ENCODE data around the gene DCBLD1. TPM values are rescaled to one million over a fixed set of nuclear protein-coding genes. Genes with fewer than 3 reads are reported as not detected.
A peak's percentile ranks its signal among the peaks of the same experiment; 100 is the strongest.

Gene DCBLD1
- total RNA-seq (2021) (9.6 to 11.2 TPM (median 10.6 TPM) in 3 replicates), Bru-seq, nascent RNA (percentile 62 among the genes with signal in this experiment)
- long read RNA-seq, experiment 1, transcript DCBLD1-202 (15 exons, 3,626 nt), result major isoform, 59 of 96 reads
- long read RNA-seq, experiment 1, partial matches to known transcripts, result 8 of 96 reads
- long read RNA-seq, experiment 1, other reads (novel, unspliced or antisense), result 28 of 96 reads
- long read RNA-seq, experiment 2, partial matches to known transcripts, result 2 of 6 reads
- long read RNA-seq, experiment 2, other reads (novel, unspliced or antisense), result 4 of 6 reads
- long read RNA-seq, experiment 3, partial matches to known transcripts, result 0 of 2 reads
- long read RNA-seq, experiment 3, other reads (novel, unspliced or antisense), result 1 of 2 reads

DNA sequence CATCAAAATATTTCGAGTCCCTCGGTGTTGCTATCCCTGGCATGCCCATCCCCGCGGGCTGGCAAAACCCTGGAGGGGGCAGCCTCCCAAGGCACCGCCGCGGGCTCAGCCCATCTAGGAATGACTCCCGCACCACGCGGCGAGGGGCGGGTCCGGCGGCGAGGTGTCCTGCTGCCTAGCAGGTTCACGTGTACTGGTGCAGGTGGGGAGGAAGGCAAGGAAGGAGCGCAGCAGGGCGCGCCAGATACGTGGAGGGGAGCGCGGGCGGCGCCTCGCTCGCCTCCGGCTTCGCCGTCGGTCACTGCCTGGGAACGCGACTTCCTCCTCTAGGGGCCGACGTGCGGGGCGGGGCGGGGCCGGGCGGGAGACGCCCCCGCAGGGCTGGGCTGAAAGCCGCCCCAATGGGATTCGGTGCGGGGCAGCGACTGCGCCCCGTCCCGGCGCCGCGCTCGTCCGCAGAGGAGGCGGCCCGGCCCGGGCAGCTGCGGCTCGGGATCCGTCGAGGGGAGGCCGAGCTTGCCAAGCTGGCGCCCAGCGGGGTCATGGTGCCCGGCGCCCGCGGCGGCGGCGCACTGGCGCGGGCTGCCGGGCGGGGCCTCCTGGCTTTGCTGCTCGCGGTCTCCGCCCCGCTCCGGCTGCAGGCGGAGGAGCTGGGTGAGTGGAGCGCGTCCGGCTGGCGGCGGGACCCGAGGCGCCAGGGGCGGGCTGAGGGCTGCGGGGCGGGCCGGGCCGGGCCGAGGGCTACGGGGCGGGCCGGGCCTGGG is at the start of gene DCBLD1:
DCBLD1 (plus strand) TSS at position 435 of the 764 bp plus-strand sequence; CDS start at position 543, 108 bp downstream.
- peaks cover 24% of the 10 kb centered on the region for H3K27me3 Mint-ChIP-seq (ENCODE audit: low read depth)
- H3K9me3 Mint-ChIP-seq, result peaks cover 12% of the 10 kb centered on the region
- DNase-seq (ENCODE audit: low spot score) (peak; percentile 78), ATAC-seq (peak; percentile 69)
- ChIA-PET CTCF (interaction anchor here (0.9 to 2.2 kb wide), 9 partner anchors 30 to 358 kb away, joined by 3 to 11 read pairs (median 4); no protein-coding TSS in a partner anchor), POLR2A (interaction anchor here (1.1 kb wide), 1 partner anchor 60 kb away, joined by 3 read pairs; no protein-coding TSS in a partner anchor)
- H3K27ac Mint-ChIP-seq, result peak within 1 kb of the TSS; percentile 74
- H3K4me3 Mint-ChIP-seq, result peak within 1 kb of the TSS; percentile 87
- H3K36me3 Mint-ChIP-seq, result peaks cover 12% of the 10 kb centered on the region
- peaks cover 48% of the 10 kb centered on the region for H3K4me1 Mint-ChIP-seq
- TF ChIP-seq ZNF219 (CRISPR knock-in tag; IDR thresholded peaks at IDR 0.05; ENCODE audit: borderline replicate concordance), result no peak
- TF ChIP-seq EMX1 (CRISPR knock-in tag; IDR thresholded peaks at IDR 0.05), result no peak
- no peak for TF ChIP-seq ZNF317 (CRISPR knock-in tag; IDR thresholded peaks at IDR 0.05; ENCODE audit: borderline replicate concordance, low read depth)
- no peak for TF ChIP-seq KAT7 (CRISPR knock-in tag; IDR thresholded peaks at IDR 0.05; ENCODE audit: borderline replicate concordance)
- no peak for TF ChIP-seq CBFB (CRISPR knock-in tag; IDR thresholded peaks at IDR 0.05; ENCODE audit: low read depth)
- TF ChIP-seq, protein P1, sequence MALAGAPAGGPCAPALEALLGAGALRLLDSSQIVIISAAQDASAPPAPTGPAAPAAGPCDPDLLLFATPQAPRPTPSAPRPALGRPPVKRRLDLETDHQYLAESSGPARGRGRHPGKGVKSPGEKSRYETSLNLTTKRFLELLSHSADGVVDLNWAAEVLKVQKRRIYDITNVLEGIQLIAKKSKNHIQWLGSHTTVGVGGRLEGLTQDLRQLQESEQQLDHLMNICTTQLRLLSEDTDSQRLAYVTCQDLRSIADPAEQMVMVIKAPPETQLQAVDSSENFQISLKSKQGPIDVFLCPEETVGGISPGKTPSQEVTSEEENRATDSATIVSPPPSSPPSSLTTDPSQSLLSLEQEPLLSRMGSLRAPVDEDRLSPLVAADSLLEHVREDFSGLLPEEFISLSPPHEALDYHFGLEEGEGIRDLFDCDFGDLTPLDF (CRISPR knock-in tag; IDR thresholded peaks at IDR 0.05), result no peak
- no peak for TF ChIP-seq OVOL2 (CRISPR knock-in tag; IDR thresholded peaks at IDR 0.05; ENCODE audit: borderline replicate concordance)
- TF ChIP-seq, protein P2, sequence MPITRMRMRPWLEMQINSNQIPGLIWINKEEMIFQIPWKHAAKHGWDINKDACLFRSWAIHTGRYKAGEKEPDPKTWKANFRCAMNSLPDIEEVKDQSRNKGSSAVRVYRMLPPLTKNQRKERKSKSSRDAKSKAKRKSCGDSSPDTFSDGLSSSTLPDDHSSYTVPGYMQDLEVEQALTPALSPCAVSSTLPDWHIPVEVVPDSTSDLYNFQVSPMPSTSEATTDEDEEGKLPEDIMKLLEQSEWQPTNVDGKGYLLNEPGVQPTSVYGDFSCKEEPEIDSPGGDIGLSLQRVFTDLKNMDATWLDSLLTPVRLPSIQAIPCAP (CRISPR knock-in tag; IDR thresholded peaks at IDR 0.05), result no peak
- TF ChIP-seq, protein P3, sequence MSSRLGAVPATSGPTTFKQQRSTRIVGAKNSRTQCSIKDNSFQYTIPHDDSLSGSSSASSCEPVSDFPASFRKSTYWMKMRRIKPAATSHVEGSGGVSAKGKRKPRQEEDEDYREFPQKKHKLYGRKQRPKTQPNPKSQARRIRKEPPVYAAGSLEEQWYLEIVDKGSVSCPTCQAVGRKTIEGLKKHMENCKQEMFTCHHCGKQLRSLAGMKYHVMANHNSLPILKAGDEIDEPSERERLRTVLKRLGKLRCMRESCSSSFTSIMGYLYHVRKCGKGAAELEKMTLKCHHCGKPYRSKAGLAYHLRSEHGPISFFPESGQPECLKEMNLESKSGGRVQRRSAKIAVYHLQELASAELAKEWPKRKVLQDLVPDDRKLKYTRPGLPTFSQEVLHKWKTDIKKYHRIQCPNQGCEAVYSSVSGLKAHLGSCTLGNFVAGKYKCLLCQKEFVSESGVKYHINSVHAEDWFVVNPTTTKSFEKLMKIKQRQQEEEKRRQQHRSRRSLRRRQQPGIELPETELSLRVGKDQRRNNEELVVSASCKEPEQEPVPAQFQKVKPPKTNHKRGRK (CRISPR knock-in tag; IDR thresholded peaks at IDR 0.05; ENCODE audit: borderline replicate concordance), result no peak
- no peak for TF ChIP-seq ZNF396 (CRISPR knock-in tag; IDR thresholded peaks at IDR 0.05; ENCODE audit: borderline replicate concordance)
- TF ChIP-seq, protein P4, sequence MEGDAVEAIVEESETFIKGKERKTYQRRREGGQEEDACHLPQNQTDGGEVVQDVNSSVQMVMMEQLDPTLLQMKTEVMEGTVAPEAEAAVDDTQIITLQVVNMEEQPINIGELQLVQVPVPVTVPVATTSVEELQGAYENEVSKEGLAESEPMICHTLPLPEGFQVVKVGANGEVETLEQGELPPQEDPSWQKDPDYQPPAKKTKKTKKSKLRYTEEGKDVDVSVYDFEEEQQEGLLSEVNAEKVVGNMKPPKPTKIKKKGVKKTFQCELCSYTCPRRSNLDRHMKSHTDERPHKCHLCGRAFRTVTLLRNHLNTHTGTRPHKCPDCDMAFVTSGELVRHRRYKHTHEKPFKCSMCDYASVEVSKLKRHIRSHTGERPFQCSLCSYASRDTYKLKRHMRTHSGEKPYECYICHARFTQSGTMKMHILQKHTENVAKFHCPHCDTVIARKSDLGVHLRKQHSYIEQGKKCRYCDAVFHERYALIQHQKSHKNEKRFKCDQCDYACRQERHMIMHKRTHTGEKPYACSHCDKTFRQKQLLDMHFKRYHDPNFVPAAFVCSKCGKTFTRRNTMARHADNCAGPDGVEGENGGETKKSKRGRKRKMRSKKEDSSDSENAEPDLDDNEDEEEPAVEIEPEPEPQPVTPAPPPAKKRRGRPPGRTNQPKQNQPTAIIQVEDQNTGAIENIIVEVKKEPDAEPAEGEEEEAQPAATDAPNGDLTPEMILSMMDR (IDR thresholded peaks at IDR 0.05), result no peak
- peak; percentile 72 for TF ChIP-seq SP1 (CRISPR knock-in tag; conservative IDR thresholded peaks at IDR 0.05)
- TF ChIP-seq, protein P5, sequence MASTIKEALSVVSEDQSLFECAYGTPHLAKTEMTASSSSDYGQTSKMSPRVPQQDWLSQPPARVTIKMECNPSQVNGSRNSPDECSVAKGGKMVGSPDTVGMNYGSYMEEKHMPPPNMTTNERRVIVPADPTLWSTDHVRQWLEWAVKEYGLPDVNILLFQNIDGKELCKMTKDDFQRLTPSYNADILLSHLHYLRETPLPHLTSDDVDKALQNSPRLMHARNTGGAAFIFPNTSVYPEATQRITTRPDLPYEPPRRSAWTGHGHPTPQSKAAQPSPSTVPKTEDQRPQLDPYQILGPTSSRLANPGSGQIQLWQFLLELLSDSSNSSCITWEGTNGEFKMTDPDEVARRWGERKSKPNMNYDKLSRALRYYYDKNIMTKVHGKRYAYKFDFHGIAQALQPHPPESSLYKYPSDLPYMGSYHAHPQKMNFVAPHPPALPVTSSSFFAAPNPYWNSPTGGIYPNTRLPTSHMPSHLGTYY (CRISPR knock-in tag; IDR thresholded peaks at IDR 0.05), result no peak
- TF ChIP-seq ESRRA (CRISPR knock-in tag; IDR thresholded peaks at IDR 0.05; ENCODE audit: borderline replicate concordance), result no peak
- TF ChIP-seq, protein P6, sequence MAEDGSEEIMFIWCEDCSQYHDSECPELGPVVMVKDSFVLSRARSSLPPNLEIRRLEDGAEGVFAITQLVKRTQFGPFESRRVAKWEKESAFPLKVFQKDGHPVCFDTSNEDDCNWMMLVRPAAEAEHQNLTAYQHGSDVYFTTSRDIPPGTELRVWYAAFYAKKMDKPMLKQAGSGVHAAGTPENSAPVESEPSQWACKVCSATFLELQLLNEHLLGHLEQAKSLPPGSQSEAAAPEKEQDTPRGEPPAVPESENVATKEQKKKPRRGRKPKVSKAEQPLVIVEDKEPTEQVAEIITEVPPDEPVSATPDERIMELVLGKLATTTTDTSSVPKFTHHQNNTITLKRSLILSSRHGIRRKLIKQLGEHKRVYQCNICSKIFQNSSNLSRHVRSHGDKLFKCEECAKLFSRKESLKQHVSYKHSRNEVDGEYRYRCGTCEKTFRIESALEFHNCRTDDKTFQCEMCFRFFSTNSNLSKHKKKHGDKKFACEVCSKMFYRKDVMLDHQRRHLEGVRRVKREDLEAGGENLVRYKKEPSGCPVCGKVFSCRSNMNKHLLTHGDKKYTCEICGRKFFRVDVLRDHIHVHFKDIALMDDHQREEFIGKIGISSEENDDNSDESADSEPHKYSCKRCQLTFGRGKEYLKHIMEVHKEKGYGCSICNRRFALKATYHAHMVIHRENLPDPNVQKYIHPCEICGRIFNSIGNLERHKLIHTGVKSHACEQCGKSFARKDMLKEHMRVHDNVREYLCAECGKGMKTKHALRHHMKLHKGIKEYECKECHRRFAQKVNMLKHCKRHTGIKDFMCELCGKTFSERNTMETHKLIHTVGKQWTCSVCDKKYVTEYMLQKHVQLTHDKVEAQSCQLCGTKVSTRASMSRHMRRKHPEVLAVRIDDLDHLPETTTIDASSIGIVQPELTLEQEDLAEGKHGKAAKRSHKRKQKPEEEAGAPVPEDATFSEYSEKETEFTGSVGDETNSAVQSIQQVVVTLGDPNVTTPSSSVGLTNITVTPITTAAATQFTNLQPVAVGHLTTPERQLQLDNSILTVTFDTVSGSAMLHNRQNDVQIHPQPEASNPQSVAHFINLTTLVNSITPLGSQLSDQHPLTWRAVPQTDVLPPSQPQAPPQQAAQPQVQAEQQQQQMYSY (CRISPR knock-in tag; IDR thresholded peaks at IDR 0.05), result no peak
- TF ChIP-seq, protein P7, sequence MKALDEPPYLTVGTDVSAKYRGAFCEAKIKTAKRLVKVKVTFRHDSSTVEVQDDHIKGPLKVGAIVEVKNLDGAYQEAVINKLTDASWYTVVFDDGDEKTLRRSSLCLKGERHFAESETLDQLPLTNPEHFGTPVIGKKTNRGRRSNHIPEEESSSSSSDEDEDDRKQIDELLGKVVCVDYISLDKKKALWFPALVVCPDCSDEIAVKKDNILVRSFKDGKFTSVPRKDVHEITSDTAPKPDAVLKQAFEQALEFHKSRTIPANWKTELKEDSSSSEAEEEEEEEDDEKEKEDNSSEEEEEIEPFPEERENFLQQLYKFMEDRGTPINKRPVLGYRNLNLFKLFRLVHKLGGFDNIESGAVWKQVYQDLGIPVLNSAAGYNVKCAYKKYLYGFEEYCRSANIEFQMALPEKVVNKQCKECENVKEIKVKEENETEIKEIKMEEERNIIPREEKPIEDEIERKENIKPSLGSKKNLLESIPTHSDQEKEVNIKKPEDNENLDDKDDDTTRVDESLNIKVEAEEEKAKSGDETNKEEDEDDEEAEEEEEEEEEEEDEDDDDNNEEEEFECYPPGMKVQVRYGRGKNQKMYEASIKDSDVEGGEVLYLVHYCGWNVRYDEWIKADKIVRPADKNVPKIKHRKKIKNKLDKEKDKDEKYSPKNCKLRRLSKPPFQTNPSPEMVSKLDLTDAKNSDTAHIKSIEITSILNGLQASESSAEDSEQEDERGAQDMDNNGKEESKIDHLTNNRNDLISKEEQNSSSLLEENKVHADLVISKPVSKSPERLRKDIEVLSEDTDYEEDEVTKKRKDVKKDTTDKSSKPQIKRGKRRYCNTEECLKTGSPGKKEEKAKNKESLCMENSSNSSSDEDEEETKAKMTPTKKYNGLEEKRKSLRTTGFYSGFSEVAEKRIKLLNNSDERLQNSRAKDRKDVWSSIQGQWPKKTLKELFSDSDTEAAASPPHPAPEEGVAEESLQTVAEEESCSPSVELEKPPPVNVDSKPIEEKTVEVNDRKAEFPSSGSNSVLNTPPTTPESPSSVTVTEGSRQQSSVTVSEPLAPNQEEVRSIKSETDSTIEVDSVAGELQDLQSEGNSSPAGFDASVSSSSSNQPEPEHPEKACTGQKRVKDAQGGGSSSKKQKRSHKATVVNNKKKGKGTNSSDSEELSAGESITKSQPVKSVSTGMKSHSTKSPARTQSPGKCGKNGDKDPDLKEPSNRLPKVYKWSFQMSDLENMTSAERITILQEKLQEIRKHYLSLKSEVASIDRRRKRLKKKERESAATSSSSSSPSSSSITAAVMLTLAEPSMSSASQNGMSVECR (CRISPR knock-in tag; IDR thresholded peaks at IDR 0.05; ENCODE audit: borderline replicate concordance), result no peak; the same call in 1 of the 2 replicates
- peak; percentile 81; the same call in 1 of the 2 replicates for TF ChIP-seq ZNF232 (CRISPR knock-in tag; IDR thresholded peaks at IDR 0.05)
